HG03469 (cell line): ENCODE results near the gene TNFRSF6B.

Source experiments
- ATAC-seq: cut with Tn5 transposase; IDR thresholded peaks from one replicate; pipeline ENCODE4 v1.9.1; 2021; ENCODE audit warnings: mild to moderate bottlenecking, moderate library complexity, moderate number of reproducible peaks; ENCODE audit not compliant: unreplicated experiment

The TNFRSF6B gene

DNA sequence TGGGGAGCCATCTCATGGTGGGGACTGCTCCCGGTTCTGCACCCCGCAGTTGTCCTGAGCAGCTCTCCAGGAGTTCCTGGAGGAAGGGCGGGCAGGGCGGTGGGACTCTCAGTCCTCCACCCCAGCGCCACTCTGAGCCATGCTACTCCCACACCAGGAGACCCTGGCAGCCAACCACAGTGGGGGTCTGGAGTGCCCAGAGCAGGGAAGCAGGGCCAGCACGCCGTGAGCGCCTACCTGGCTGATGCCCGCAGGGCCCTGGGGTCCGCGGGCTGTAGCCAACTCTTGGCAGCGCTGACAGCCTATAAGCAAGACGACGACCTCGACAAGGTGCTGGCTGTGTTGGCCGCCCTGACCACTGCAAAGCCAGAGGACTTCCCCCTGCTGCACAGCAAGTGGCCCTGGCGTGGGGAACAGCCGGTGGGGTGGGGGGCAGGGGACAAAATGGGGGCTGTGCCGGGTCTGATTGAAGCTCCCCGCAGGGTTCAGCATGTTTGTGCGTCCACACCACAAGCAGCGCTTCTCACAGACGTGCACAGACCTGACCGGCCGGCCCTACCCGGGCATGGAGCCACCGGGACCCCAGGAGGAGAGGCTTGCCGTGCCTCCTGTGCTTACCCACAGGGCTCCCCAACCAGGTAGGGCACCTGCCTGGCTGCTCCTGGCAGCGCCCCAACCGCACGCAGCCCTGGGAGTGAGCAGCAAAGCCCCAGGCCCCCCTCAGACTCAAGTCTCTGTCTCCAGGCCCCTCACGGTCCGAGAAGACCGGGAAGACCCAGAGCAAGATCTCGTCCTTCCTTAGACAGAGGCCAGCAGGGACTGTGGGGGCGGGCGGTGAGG lies 1.6 kb upstream of the TNFRSF6B start:
- no peak for ATAC-seq

DNA sequence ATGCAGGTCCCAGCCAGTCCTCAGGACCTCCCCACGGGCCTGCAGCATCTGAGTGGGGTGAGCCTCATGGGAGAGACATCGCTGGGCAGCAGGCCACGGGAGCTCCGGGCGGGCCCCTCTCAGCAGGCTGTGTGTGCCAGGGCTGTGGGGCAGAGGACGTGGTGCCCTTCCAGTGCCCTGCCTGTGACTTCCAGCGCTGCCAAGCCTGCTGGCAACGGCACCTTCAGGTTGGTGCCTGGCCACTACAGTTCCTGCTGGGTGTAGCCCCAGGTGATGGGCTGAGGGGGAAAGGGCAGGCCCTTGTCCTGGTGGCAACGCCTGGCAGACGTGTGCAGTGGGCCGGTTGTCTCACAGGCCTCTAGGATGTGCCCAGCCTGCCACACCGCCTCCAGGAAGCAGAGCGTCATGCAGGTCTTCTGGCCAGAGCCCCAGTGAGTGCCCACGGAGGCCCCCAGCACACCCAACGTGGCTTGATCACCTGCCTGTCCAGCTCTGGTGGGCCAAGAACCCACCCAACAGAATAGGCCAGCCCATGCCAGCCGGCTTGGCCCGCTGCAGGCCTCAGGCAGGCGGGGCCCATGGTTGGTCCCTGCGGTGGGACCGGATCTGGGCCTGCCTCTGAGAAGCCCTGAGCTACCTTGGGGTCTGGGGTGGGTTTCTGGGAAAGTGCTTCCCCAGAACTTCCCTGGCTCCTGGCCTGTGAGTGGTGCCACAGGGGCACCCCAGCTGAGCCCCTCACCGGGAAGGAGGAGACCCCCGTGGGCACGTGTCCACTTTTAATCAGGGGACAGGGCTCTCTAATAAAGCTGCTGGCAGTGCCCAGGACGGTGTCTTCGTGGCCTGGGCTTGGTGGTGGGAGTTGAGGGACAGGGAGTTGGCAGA lies 787 bp upstream of the TNFRSF6B start:
- ATAC-seq, result no peak

DNA sequence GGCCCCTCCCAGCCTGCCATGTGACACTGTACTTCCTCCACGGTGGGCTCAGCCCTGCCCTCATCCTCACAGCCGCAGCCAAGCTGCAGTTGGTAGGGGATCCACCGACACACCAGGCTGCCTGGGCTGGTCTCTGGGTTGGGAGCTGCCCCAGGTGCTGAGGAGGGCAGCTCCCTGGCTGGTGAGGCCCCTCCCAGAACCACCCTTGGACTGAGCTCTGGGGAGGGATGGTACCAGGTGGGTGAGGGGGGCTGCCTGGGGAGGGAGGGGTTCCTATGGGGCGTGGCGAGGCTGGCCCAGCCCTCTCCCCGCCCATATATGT lies 185 bp upstream of the TNFRSF6B start:
- ATAC-seq, result no peak

DNA sequence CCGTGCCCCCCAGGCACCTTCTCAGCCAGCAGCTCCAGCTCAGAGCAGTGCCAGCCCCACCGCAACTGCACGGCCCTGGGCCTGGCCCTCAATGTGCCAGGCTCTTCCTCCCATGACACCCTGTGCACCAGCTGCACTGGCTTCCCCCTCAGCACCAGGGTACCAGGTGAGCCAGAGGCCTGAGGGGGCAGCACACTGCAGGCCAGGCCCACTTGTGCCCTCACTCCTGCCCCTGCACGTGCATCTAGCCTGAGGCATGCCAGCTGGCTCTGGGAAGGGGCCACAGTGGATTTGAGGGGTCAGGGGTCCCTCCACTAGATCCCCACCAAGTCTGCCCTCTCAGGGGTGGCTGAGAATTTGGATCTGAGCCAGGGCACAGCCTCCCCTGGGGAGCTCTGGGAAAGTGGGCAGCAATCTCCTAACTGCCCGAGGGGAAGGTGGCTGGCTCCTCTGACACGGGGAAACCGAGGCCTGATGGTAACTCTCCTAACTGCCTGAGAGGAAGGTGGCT lies 960 bp downstream of the TNFRSF6B start:
- no peak for ATAC-seq

DNA sequence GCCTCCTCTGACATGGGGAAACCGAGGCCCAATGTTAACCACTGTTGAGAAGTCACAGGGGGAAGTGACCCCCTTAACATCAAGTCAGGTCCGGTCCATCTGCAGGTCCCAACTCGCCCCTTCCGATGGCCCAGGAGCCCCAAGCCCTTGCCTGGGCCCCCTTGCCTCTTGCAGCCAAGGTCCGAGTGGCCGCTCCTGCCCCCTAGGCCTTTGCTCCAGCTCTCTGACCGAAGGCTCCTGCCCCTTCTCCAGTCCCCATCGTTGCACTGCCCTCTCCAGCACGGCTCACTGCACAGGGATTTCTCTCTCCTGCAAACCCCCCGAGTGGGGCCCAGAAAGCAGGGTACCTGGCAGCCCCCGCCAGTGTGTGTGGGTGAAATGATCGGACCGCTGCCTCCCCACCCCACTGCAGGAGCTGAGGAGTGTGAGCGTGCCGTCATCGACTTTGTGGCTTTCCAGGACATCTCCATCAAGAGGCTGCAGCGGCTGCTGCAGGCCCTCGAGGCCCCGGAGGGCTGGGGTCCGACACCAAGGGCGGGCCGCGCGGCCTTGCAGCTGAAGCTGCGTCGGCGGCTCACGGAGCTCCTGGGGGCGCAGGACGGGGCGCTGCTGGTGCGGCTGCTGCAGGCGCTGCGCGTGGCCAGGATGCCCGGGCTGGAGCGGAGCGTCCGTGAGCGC lies 1.6 kb downstream of the TNFRSF6B start:
- ATAC-seq, result no peak

DNA sequence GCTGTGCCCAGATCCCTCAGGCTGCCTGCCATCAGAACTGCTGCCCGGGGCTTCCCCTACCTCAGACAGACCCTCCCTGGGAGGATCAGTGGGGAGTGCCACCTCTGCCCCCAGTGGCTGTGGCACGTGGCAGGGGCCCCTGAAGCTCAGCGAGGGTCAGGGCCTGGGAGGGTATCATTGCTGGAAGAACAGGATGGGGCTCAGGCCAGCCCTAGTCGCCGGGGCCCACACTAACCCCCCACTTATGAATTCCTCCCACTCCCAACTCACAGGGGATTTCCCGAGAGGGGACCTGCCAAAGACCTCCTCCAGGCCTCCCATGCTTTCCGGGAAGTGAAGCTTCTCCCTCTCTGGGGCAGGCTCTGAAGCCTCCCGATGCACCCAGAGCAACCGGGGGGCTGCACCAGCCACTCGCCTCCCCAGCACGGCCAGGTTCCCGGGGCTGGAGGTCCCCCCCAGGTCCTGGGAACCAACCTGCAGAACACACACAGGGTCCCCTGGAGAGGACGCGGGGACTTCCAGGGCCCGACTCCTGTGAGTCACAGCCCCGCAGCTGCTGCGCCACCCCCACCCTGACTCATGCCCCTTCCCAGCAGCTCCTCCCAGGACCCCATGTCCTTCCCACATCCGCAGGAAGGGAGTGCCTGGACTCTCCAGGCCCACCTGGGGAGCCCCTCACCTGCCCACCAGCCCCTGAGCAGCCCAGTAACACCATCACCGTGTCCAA lies 2.5 kb downstream of the TNFRSF6B start:
- ATAC-seq, result no peak

DNA sequence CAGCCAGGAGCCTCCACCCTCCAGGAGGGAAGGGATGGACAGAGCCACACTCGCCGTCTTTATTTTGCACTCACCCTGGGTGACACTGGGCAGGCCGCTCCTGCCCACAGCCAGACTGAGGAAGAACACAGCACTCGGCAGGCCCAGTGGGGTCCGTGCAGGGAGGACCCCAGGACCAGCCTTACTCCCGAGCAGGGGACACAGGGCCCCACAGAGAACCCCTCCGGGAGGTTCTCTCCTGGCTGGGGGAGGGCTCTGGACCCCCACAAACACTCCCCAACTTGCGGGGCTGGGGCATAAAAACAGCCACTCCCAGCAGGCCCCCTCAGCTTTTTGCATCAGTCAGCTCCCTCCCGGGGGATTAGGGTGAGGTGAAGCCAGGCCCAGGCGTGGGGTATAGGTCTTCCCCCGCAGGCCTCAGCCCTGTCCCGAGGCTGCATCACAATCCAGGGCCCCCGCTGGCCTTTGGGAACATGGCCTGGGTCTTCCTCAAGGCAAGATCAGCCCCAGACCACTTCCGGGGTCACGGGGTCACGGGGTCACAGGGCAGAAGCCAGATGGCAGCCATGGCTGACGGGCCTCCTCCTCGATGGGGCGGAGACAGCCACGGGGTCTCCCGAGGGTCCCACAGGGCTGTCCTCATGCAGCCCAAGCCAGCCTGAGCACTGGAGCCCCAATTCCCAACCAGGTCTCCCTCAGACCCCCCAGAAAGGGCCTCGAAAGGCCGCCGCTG lies 3.2 kb downstream of the TNFRSF6B start:
- no peak for ATAC-seq

DNA sequence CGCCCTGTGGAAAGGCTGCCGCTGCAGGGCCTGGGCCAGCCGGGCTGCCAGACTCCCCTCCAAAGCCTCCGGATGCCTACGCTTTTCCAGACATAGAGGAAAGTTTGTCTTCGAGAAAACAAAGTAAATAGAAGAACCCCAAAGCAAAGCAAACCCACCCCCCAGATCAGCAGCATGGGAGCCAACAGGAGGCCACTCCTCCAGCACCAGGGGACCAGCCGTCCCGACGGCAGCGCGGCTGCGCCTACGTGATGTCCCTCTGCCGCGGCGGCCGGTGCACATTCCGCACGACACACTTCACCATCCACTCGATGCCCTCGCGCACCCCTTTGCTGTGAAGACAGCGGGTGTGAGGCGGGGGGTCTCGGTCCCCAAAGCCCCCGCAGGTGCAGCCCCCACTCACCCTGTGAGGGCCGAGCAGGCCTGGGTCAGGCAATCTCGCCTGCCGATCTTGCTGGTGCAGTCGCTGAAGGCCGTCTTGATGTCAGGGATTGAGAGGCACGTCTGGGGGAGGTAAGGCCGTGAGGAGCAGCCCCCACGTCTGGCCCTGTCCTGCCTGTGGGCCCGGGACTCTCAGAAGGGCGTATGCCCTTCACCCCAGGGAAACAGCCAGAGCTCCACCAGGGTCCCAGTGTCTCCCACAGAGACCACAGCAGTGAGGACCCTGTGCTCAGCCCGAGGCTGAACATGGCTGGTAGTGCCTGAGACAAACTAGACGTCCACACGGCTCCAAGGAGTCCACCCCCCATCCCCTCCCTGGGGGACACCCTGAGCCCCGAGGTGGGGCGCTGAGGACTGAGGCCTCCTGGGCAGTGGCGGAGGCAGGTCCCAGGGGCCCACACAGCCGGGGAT lies 4.0 kb downstream of the TNFRSF6B start:
- no peak for ATAC-seq

DNA sequence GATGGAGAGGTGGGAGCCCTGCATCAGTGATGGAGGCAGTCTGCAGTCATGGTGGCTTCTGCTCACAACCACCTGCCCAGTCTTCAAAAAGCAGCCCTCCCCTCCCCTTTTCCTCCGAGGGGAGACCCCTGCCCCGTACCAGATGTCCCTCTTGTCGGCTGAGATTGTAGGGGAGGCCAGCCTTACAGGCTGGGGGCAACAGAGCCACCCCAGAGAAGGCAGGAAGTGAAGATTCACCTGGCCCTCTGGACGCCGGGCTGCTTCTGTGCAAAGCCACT lies 4.5 kb downstream of the TNFRSF6B start:
- ATAC-seq, result no peak

DNA sequence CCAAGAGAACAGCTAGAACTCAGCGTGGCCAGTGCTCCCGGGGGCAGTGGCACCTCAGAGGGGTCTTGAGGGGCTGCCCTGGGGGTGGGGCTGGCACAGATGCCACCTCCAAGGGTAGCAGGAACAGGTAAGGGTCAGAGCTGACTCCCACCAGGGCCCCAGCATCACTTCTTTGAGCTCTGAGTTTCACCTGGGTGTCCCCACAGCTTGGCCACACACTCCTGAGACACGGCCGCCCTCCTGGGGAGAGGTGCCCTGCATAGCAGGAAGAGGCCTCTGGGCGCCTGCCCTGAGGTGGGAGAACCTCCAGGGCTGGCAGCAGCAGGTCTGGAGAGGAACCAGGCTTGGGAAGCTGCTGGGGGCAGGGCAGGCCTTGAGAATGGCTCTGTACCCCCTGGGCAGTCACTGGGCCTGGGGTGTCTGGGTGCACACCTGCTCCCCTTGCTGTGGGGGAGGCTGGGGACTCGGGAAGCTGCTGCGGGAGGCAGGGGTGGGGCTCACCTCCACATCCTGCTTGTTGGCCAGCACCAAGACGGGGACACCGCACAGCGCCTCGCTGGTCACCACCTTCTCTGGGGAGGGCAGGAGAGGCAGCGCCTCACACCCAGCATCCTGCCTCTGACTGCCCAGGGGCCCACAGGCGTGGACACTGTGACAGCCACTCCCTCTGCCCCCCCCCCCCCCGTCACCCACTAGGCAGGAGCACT lies 5.0 kb downstream of the TNFRSF6B start:
- ATAC-seq, result no peak

DNA sequence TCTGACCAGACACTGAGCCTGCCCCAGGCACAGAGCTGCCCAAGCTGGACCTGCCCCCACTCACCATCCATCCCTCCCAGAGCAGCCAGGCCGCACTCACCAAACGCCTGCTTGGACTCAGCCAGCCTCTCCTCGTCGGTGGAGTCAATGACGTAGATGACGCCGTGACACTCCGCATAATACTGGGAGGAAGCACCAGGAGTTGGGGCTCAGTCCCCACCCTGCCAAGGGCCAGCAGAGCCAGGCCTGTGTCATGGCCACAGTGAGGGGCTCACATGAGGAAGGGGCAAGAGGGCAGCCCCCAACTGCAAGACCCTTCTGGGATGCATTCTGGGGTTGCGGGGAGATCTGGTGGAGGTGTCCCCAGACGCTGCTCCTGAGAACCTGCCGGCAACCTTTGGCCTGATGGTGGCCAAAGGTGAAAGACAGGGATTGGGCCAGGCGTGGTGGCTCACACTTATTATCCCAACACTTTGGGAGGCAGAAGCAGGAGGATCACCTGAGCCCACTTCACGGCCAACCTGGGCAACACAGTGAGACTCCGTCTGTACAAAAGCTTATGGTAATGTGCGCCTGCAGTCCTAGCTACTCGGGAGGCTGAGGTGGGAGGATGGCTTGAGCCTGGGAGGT lies 5.7 kb downstream of the TNFRSF6B start:
- no peak for ATAC-seq

DNA sequence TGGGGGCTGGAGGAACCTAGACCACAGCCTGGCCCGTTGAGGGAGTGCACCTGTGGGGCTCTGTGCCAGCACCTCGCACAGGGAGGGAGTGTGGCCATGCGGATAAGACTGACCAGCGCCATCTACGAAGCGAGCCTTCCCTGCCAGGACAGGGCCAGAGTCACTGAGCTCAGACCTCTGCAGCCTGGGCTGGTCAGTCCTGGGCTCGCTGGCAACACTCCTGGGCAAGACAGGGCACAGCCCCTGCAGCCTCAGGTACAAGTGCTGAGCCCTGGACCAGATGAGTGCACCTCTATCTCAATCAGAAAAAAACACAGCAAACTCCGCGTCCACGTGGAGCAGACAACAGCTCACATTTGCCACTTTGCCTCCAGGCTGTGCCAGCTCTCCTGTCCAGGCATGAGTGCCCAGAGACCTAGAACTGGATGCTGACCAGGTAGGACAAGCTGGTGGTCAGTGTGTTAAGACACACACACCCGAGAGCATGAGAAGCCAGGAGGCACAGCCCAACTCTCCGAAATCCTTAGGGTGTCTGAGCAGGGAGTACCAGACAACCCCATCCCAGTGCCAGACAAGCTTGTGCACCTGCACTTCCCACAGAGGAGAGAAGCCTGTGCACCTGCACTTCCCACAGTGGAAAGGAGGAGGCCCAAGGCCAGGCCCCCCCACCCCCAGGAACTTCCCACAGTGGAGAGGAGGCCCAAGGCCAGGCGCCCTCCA lies 6.5 kb downstream of the TNFRSF6B start:
- ATAC-seq, result no peak

DNA sequence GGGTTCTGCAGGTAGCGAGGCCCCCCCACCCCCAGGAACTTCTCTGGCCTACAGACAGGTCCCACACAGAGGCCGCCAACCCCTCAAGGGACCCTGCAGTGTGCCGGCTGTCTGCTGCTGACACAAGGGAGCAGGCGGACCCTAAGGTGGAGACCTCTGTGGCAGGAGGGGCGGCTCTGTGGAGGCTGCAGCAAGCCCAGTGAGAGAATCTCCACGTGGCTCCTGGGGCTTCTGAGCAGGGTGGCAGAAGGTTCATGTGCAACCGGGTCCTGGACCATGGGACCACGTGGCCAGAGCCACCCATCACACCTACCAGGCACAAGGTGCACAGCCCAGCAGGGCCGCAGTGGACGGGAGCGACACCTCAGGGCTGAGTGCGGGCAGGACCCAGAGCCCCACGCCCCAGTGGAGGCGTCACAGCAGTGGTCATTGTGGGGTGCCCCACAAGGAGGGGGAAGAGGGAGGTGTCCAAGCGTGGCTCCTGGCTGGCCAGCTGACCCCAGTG lies 7.1 kb downstream of the TNFRSF6B start:
- ATAC-seq, result no peak

DNA sequence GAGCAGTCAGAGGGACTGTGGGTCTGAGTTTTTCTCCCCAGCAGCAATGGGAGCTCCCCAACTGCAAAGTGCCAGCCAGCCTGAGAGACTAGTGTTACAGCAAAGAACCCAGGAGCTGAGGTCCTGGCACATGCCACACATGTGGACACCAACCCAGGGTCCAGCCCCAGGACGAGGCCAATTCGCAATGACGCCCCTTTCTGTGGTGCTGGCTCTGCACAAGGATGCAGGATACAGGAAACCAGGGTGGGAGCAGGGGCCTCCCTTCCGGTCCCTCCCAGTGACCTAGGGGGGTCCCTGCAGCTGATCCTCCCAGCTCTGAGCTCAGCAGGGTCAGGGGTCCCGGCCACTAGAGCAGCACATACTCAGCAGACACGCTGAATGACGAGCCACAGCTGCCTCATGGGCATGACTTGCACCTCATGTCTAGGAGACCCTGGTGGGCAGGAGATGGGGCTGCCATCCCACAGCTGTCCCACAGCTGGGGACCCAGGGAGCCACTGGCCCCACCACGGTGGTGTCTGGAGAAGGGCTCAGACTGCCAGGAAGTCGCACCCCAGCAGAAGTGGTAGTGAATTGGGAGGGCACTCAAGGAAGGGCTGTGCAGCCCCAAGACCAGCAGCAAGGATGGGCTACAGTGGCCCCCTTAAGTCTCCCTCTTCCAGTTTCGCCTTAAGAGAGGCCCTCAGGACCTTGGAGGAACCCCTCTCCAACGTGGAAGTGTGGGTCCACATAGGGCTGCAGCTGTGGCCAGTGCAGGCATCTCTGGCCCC lies 7.7 kb downstream of the TNFRSF6B start:
- ATAC-seq, result no peak

DNA sequence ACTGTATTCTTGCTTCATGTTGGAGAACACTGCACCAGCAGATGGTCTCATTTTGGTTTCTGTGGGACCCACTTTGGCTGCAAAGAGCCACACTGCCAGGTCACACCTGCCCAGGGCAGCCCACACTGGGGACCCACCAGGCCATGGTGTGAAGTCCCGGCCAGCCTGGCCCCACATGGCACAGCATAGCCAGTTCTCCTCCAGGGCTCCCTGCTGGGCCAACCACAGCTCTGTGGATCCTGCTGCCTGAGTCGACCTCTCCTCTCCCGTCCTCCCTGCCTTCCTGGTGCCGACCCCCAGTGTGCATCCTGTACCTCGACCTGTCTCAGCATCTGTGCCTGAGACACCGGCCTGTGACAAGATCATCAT lies 8.3 kb downstream of the TNFRSF6B start:
- ATAC-seq, result no peak

DNA sequence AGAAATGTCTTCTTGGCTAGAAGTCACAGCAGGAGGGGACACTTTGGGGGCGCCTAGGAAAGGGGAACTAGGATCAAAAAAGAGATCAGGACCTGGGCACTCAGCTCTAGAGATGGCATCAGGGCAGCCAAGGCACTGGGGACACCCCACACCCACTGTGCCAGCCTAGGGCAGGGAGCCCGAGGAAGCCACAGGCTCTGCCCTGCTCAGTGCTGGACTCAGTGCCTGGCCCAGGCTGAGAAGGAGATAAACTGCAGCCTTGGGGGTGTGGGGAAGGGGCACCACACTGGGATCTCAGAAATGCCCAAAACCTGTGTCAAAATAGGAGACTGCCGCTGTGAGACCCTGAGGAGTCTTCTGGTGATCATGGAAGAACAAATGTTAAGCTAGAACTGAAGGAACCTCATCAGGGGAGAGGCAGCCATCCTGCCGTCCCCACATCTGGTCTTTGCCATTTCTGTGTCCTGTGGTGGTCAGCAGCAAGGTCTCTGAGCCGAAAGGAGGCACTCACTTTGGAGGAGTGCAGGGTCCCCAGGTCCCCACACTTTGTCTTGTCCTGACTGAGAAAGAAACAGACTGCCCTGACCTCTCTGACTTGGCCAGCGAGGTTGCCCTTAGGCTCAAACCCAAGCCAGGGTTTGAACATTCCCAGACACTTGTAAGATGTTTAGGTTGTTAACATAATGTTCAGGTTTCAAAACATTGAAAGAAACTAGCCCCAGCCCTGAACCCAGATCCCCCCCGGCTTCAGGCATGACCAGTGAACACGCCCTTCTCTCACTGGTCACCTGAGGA lies 9.0 kb downstream of the TNFRSF6B start:
- no peak for ATAC-seq
